Loucy (cell line): ENCODE measurements around the gene RREB1.

Experiments
- EZH2phosphoT487 ChIP-seq: fragments of 200-600 bp; IDR thresholded peaks from 2 replicates; pipeline ENCODE4 v1.6.1; 2018; ENCODE audit warnings: antibody characterized with exemption, mild to moderate bottlenecking, moderate library complexity, borderline replicate concordance
- TF ChIP-seq, protein P1 (sequence below): fragments of 200-600 bp; sonication (generic); conservative IDR thresholded peaks from 2 replicates; pipeline ENCODE4 v1.5.1; 2014; ENCODE audit warnings: mild to moderate bottlenecking, antibody characterized with exemption, low read length

DNA sequence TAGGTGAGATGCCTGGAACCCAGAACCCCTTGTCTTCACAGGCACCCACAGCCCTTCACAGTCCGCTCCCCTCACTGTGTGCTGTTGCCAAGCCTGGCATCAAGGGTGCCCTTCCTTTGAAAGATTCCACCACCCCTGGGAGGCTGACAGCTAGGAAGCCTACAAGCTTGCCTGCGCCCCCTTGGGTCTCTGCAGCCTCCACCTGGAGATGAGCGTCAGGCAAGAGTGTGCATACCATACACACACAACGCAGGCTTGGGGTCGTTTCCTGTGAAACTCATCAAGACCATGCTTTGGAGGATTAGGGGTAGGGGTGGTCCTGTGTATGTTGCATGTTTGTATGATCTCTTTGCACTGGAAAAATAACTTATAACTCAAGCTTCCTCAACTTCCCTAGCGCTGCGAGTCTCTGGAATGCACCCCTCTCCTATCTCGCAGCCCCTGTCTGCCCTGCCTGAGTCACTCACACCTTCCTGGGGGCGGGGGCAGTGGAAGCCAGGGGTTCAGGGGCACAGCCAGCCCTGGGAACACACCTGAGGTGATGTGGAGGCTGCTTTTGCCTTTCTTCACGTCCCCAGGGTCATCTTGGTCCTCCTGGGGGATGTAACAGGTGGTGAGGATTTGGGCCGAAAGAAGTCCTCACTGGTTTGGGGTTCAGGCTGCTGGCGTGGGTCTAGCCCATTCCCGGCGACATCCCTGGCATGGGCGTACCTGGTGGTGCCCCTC, 138.1 kb downstream of the RREB1 start:
- no peak for TF ChIP-seq EZH2phosphoT487
- TF ChIP-seq, protein P1, sequence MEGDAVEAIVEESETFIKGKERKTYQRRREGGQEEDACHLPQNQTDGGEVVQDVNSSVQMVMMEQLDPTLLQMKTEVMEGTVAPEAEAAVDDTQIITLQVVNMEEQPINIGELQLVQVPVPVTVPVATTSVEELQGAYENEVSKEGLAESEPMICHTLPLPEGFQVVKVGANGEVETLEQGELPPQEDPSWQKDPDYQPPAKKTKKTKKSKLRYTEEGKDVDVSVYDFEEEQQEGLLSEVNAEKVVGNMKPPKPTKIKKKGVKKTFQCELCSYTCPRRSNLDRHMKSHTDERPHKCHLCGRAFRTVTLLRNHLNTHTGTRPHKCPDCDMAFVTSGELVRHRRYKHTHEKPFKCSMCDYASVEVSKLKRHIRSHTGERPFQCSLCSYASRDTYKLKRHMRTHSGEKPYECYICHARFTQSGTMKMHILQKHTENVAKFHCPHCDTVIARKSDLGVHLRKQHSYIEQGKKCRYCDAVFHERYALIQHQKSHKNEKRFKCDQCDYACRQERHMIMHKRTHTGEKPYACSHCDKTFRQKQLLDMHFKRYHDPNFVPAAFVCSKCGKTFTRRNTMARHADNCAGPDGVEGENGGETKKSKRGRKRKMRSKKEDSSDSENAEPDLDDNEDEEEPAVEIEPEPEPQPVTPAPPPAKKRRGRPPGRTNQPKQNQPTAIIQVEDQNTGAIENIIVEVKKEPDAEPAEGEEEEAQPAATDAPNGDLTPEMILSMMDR = no peak
